HEK293 (cell line): ENCODE measurements around the gene NFE2L3.

Experiments used
- BCL6B ChIP-seq: fragments of 450-650 bp; formaldehyde crosslinking; IDR thresholded peaks from 2 replicates; pipeline ENCODE4 v1.5.1; 2017; ENCODE audit warnings: missing biosample characterization, missing genetic modification characterization
- EGR2 ChIP-seq: fragments of 450-650 bp; formaldehyde crosslinking; IDR thresholded peaks from 2 replicates; pipeline ENCODE4 v1.5.1; 2016; ENCODE audit warnings: low read depth, missing biosample characterization, missing genetic modification characterization
- ELK4 ChIP-seq: IDR thresholded peaks from 2 replicates; pipeline ENCODE4 v1.6.1; 2011; ENCODE audit warnings: mild to moderate bottlenecking, low read depth, low read length, borderline replicate concordance
- GLIS2 ChIP-seq: fragments of 450-650 bp; formaldehyde crosslinking; IDR thresholded peaks from 2 replicates; pipeline ENCODE4 v1.5.1; 2016; ENCODE audit warnings: missing biosample characterization, missing genetic modification characterization
- IKZF3 ChIP-seq: fragments of 450-650 bp; IDR thresholded peaks from 2 replicates; pipeline ENCODE4 v1.5.0; 2018; ENCODE audit warnings: missing biosample characterization, mild to moderate bottlenecking, missing genetic modification characterization, moderate library complexity
- INSM2 ChIP-seq: fragments of 450-650 bp; formaldehyde crosslinking; IDR thresholded peaks from 2 replicates; pipeline ENCODE4 v1.5.1; 2016; ENCODE audit warnings: missing biosample characterization, missing genetic modification characterization
- KLF1 ChIP-seq: fragments of 450-650 bp; formaldehyde crosslinking; IDR thresholded peaks from 2 replicates; pipeline ENCODE4 v1.5.1; 2016; ENCODE audit warnings: missing biosample characterization, missing genetic modification characterization
- PBX3 ChIP-seq: sonication (generic); formaldehyde crosslinking; IDR thresholded peaks from 2 replicates; pipeline ENCODE4 v1.8.1; 2022; ENCODE audit warnings: mild to moderate bottlenecking, moderate library complexity, missing genetic modification reagents
- SALL2 ChIP-seq: fragments of 450-650 bp; formaldehyde crosslinking; IDR thresholded peaks from 2 replicates; pipeline ENCODE4 v1.5.0; 2017; ENCODE audit warnings: missing biosample characterization, mild to moderate bottlenecking, missing genetic modification characterization, borderline replicate concordance
- SP2 ChIP-seq: fragments of 450-650 bp; formaldehyde crosslinking; IDR thresholded peaks from 2 replicates; pipeline ENCODE4 v1.5.1; 2016; ENCODE audit warnings: missing biosample characterization, missing genetic modification characterization
- ZBTB20 ChIP-seq: fragments of 450-650 bp; formaldehyde crosslinking; IDR thresholded peaks from 2 replicates; pipeline ENCODE4 v1.5.1; 2016; ENCODE audit warnings: missing biosample characterization, missing genetic modification characterization
- ZBTB7A ChIP-seq: fragments of 450-650 bp; formaldehyde crosslinking; IDR thresholded peaks from 2 replicates; pipeline ENCODE4 v1.5.1; 2016; ENCODE audit warnings: low read depth, missing biosample characterization, missing genetic modification characterization
- ZNF10 ChIP-seq: fragments of 450-650 bp; formaldehyde crosslinking; IDR thresholded peaks from 2 replicates; pipeline ENCODE4 v1.5.1; 2017; ENCODE audit warnings: missing biosample characterization, missing genetic modification characterization
- ZNF112 ChIP-seq: fragments of 450-650 bp; formaldehyde crosslinking; IDR thresholded peaks from 2 replicates; pipeline ENCODE4 v1.5.0; 2017; ENCODE audit warnings: missing biosample characterization, missing genetic modification characterization
- ZNF132 ChIP-seq: fragments of 450-650 bp; formaldehyde crosslinking; IDR thresholded peaks from 2 replicates; pipeline ENCODE4 v1.5.1; 2017; ENCODE audit warnings: missing biosample characterization, missing genetic modification characterization, borderline replicate concordance
- ZNF155 ChIP-seq: fragments of 450-650 bp; formaldehyde crosslinking; IDR thresholded peaks from 2 replicates; pipeline ENCODE4 v1.5.1; 2016; ENCODE audit warnings: missing biosample characterization, missing genetic modification characterization
- ZNF184 ChIP-seq: fragments of 450-650 bp; IDR thresholded peaks from 2 replicates; pipeline ENCODE4 v1.5.1; 2018; ENCODE audit warnings: missing biosample characterization, mild to moderate bottlenecking, missing genetic modification characterization
- ZNF24 ChIP-seq: fragments of 450-650 bp; formaldehyde crosslinking; IDR thresholded peaks from 2 replicates; pipeline ENCODE4 v1.5.1; 2016; ENCODE audit warnings: missing biosample characterization, missing genetic modification characterization
- ZNF311 ChIP-seq: fragments of 450-650 bp; formaldehyde crosslinking; IDR thresholded peaks from 2 replicates; pipeline ENCODE4 v1.5.1; 2017; ENCODE audit warnings: missing biosample characterization, missing genetic modification characterization, borderline replicate concordance
- ZNF324 ChIP-seq: fragments of 450-650 bp; formaldehyde crosslinking; IDR thresholded peaks from 2 replicates; pipeline ENCODE4 v1.5.1; 2016; ENCODE audit warnings: missing biosample characterization, missing genetic modification characterization
- ZNF335 ChIP-seq: fragments of 450-650 bp; formaldehyde crosslinking; conservative IDR thresholded peaks from 2 replicates; pipeline ENCODE4 v1.5.1; 2016; ENCODE audit warnings: missing biosample characterization, missing genetic modification characterization
- ZNF398 ChIP-seq: fragments of 450-650 bp; formaldehyde crosslinking; IDR thresholded peaks from 2 replicates; pipeline ENCODE4 v1.5.1; 2017; ENCODE audit warnings: missing biosample characterization, missing genetic modification characterization
- ZNF423 ChIP-seq: fragments of 450-650 bp; formaldehyde crosslinking; IDR thresholded peaks from 2 replicates; pipeline ENCODE4 v1.5.1; 2016; ENCODE audit warnings: missing biosample characterization, missing genetic modification characterization
- ZNF521 ChIP-seq: fragments of 450-650 bp; formaldehyde crosslinking; IDR thresholded peaks from 2 replicates; pipeline ENCODE4 v1.5.1; 2017; ENCODE audit warnings: missing biosample characterization, mild to moderate bottlenecking, missing genetic modification characterization
- ZNF529 ChIP-seq: fragments of 450-650 bp; formaldehyde crosslinking; IDR thresholded peaks from 2 replicates; pipeline ENCODE4 v1.5.1; 2017; ENCODE audit warnings: missing genetic modification characterization, missing biosample characterization; ENCODE audit not compliant: insufficient replicate concordance
- ZNF549 ChIP-seq: fragments of 450-650 bp; IDR thresholded peaks from 2 replicates; pipeline ENCODE4 v1.5.1; 2018; ENCODE audit warnings: missing biosample characterization, missing genetic modification characterization, mild to moderate bottlenecking, inconsistent platforms, moderate library complexity
- ZNF561 ChIP-seq: fragments of 450-650 bp; IDR thresholded peaks from 2 replicates; pipeline ENCODE4 v1.5.1; 2018; ENCODE audit warnings: missing biosample characterization, missing genetic modification characterization, borderline replicate concordance
- ZNF76 ChIP-seq: fragments of 450-650 bp; formaldehyde crosslinking; IDR thresholded peaks from 2 replicates; pipeline ENCODE4; 2016; ENCODE audit warnings: low read depth, missing biosample characterization, missing genetic modification characterization, borderline replicate concordance
- ZNF776 ChIP-seq: fragments of 450-650 bp; formaldehyde crosslinking; IDR thresholded peaks from 2 replicates; pipeline ENCODE4 v1.5.0; 2017; ENCODE audit warnings: missing biosample characterization, missing genetic modification characterization, borderline replicate concordance
- ZNF792 ChIP-seq: fragments of 450-650 bp; formaldehyde crosslinking; IDR thresholded peaks from 2 replicates; pipeline ENCODE4 v1.5.1; 2016; ENCODE audit warnings: missing biosample characterization, missing genetic modification characterization
- ZNF830 ChIP-seq: fragments of 450-650 bp; IDR thresholded peaks from 2 replicates; pipeline ENCODE4 v1.5.0; 2018; ENCODE audit warnings: missing biosample characterization, missing genetic modification characterization, low read depth, mild to moderate bottlenecking, moderate library complexity
- ZSCAN5A ChIP-seq: fragments of 450-650 bp; formaldehyde crosslinking; IDR thresholded peaks from 2 replicates; pipeline ENCODE4 v1.5.1; 2016; ENCODE audit warnings: missing biosample characterization, missing genetic modification characterization

NFE2L3 gene

GRCh38 chr7:26200444-26201246 is 48.6 kb downstream of the NFE2L3 start, which contains the start of gene HNRNPA2B1 (continued):
- TF ChIP-seq ZNF76 (tag by site-specific recombination) (no peak), ZNF398 (no peak), ZNF184 (tag by site-specific recombination) (no peak), ZNF10 (tag by site-specific recombination) (no peak), INSM2 (tag by site-specific recombination) (no peak), ZNF792 (tag by site-specific recombination) (no peak), ZNF324 (tag by site-specific recombination) (no peak), BCL6B (tag by site-specific recombination) (no peak), ZNF423 (tag by site-specific recombination) (no peak), KLF1 (peak; percentile 75; the same call in 1 of the 2 replicates), ZBTB7A (tag by site-specific recombination) (no peak), ELK4 (no peak; the same call in 1 of the 2 replicates), SALL2 (tag by site-specific recombination) (no peak), ZNF335 (tag by site-specific recombination) (peak; percentile 57), ZNF561 (tag by site-specific recombination) (no peak), ZNF132 (no peak), PBX3 (no peak), EGR2 (tag by site-specific recombination) (no peak), ZNF549 (tag by site-specific recombination) (no peak), ZNF521 (tag by site-specific recombination) (no peak), ZNF155 (tag by site-specific recombination) (no peak), ZNF776 (no peak), SP2 (tag by site-specific recombination) (peak; percentile 85), ZNF529 (no peak), ZNF311 (no peak), IKZF3 (tag by site-specific recombination) (no peak; the same call in 1 of the 2 replicates), ZNF112 (no peak), ZSCAN5A (tag by site-specific recombination) (0 out of 2 replicates have a peak, but pooled peaks have one; percentile 14), ZNF24 (tag by site-specific recombination) (peak; percentile 4; the same call in 1 of the 2 replicates), ZBTB20 (tag by site-specific recombination) (no peak), GLIS2 (tag by site-specific recombination) (no peak), ZNF830 (tag by site-specific recombination) (no peak)
